Stimulated activated naive B cell treated with anti-CD40 and anti-IgM and Interleukin-4, amounts not matched to agents 10 μg/mL and 1 μg/mL and 100 μg/mL, for 72 hours (primary cell): Measurements from ENCODE around the gene MAP4K2.

Source experiments
- ATAC-seq, 2 donors: fragments of 150-1000 bp; cut with Tn5 transposase; replicated peaks; 2 replicates each; pipeline ENCODE4 v1.10.0; 2021; ENCODE audit warnings: moderate library complexity in 1 of 2
- DNase-seq: peaks from one replicate; pipeline ENCODE4 v3.0.0; 2021
- H3K27ac Mint-ChIP-seq: one replicate; pipeline ENCODE4 v1.8.0; 2022; ENCODE audit warnings: mild to moderate bottlenecking, mixed read lengths
- H3K27me3 Mint-ChIP-seq, 2 donors: one replicate each; pipeline ENCODE4 v1.8.0; 2022; ENCODE audit warnings: mixed read lengths in 2 of 2
- H3K36me3 Mint-ChIP-seq, 2 donors: one replicate each; pipeline ENCODE4 v1.8.0; 2022; ENCODE audit warnings: mixed read lengths in 2 of 2, mild to moderate bottlenecking in 1 of 2
- H3K4me1 Mint-ChIP-seq, 2 donors: one replicate each; pipeline ENCODE4 v1.8.0; 2022; ENCODE audit warnings: mixed read lengths in 2 of 2, mild to moderate bottlenecking in 1 of 2
- H3K4me3 Mint-ChIP-seq, 2 donors: one replicate each; pipeline ENCODE4 v1.8.0; 2022; ENCODE audit warnings: mild to moderate bottlenecking in 2 of 2, mixed read lengths in 2 of 2, moderate library complexity in 1 of 2
- H3K9me3 Mint-ChIP-seq, 2 donors: one replicate each; pipeline ENCODE4 v1.8.0; 2022; ENCODE audit warnings: mixed read lengths in 2 of 2, mild to moderate bottlenecking in 1 of 2

MAP4K2 gene

GRCh38 chr11:64810271-64810890, 7.4 kb upstream of the MAP4K2 start, which contains the start of gene MEN1:
MEN1 (minus strand) TSS chr11:64810551; CDS start chr11:64810109, 442 bp downstream.
- Mint-ChIP-seq H3K4me3 (peak within 1 kb of the TSS; percentile 95 to 99), H3K9me3 (no peaks in the 10 kb centered on the region), H3K36me3 (peaks cover 25% of the 10 kb centered on the region in 2 donors), H3K27me3 (no peaks in the 10 kb centered on the region), H3K27ac (peak within 1 kb of the TSS; percentile 98), H3K4me1 (peaks cover 36 to 50% of the 10 kb centered on the region in 2 donors)
- peak; percentile 87 for DNase-seq
- peak; percentile 81 to 87 for ATAC-seq

DNA sequence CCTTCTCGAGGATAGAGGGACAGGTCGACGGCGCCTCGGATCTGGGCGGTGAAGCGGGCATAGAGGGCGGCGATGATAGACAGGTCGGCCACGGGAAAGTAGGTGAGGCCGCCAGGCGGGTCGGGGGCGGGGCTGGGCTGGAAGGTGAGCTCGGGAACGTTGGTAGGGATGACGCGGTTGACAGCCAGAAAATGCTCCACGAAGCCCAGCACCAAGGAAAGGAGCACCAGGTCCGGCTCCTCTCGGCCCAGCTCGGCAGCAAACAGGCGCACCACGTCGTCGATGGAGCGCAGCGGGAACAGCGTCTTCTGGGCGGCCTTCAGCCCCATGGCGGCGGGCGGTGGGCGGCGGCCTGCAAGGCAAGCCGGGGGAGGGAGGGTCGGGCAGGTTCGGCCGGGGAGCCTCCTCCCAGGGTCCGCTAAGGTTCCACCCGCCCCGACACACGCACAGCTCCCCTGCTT, 6.8 kb upstream of the MAP4K2 start:
- Mint-ChIP-seq H3K4me1 (peaks cover 32 to 48% of the 10 kb centered on the region in 2 donors), H3K9me3 (no peaks in the 10 kb centered on the region), H3K27me3 (no peaks in the 10 kb centered on the region), H3K36me3 (peaks cover 25 to 28% of the 10 kb centered on the region in 2 donors), H3K27ac (peak overlapping the region; percentile 98), H3K4me3 (peak overlapping the region; percentile 95 to 99)
- DNase-seq (no peak), ATAC-seq (peak; percentile 16 to 24)

GRCh38 chr11:64805481-64805880, 2.5 kb upstream of the MAP4K2 start:
- Mint-ChIP-seq H3K4me1 (peaks cover 42 to 59% of the 10 kb centered on the region in 2 donors), H3K27me3 (no peaks in the 10 kb centered on the region), H3K36me3 (peaks cover 42 to 44% of the 10 kb centered on the region in 2 donors), H3K9me3 (no peaks in the 10 kb centered on the region), H3K27ac (no peak overlapping the region), H3K4me3 (no peak overlapping the region)
- DNase-seq (no peak), ATAC-seq (no peak)

GRCh38 chr11:64804346-64805210, 1.6 kb upstream of the MAP4K2 start:
- peak overlapping the region in 1 of 2 donors; percentile 87 for H3K4me3 Mint-ChIP-seq
- no peak overlapping the region for H3K27ac Mint-ChIP-seq
- no peaks in the 10 kb centered on the region for H3K27me3 Mint-ChIP-seq
- ATAC-seq (no peak), DNase-seq (no peak)
- H3K36me3 Mint-ChIP-seq: peaks cover 44 to 46% of the 10 kb centered on the region in 2 donors
- H3K4me1 Mint-ChIP-seq: peaks cover 46 to 59% of the 10 kb centered on the region in 2 donors
- H3K9me3 Mint-ChIP-seq: no peaks in the 10 kb centered on the region

DNA sequence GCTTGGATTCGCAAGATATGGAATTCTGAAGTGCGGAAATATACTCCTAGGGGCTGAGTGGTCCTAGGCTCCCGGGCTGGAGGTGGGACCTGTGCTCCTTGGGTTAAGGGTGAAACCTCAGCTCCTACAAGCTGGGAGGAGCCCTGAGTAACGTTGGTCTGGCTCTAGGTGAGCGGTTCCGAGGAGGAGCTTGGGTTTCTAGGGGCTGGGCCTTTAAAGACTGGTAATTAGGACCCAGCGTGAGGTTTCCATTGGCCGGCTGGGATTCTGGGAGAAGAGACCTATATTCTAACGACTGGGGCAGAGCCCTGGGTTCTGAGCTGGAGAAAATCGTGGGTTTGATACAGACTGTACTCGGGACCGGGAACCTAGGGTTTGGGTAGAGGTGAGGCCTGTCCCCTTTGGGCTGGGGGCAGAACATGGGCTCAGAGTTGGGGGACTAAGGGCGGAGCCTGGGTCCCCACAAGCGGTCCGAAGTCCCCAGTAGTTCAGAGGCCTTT, 882 bp upstream of the MAP4K2 start:
- peaks cover 47 to 51% of the 10 kb centered on the region in 2 donors for H3K36me3 Mint-ChIP-seq
- no peak for DNase-seq
- H3K27ac Mint-ChIP-seq: peak overlapping the region; percentile 89
- ATAC-seq: no peak
- H3K27me3 Mint-ChIP-seq: no peaks in the 10 kb centered on the region
- peaks cover 45 to 59% of the 10 kb centered on the region in 2 donors for H3K4me1 Mint-ChIP-seq
- peak overlapping the region; percentile 87 to 93 for H3K4me3 Mint-ChIP-seq
- no peaks in the 10 kb centered on the region for H3K9me3 Mint-ChIP-seq

DNA sequence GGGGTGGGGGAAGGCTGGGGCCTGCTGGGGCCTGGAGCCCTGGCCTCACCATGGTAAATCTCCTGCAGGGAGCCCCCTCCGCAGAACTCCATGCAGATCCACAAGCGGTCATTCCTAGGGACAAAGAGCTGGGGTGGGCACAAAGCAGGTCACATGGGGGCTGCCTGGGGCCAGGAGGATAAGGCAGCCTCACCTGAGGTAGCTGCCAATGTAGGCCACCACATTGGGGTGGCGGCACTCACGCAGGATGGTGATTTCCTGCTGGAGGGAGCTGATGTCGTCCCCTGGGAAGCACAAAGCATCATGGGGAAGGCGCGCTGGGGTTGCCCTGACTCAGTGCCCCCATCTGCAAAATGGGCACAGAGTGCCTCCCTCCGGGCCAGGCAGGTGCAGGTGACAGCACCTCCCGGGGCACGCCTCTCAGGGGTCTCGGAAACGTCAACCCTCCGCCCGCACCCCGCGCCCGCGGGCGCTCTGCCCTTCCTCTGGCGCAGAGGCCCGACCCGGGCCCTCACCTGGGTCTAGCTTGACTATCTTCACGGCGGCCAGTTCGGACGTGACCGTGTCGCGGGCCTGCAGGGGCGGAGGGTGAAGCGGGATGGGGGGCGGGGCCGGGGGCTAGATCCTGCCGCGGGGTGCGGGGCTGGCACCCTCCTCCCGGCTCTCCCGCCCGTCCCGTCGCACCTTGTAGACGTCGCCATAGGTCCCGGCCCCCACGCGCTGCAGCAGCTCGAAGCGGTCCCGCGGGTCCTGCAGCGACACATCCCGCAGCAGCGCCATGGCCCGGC, 450 bp downstream of the MAP4K2 start:
- H3K4me1 Mint-ChIP-seq: peaks cover 49 to 52% of the 10 kb centered on the region in 2 donors
- peak; percentile 53 for DNase-seq
- no peaks in the 10 kb centered on the region for H3K27me3 Mint-ChIP-seq
- no peaks in the 10 kb centered on the region for H3K9me3 Mint-ChIP-seq
- H3K27ac Mint-ChIP-seq: peak overlapping the region; percentile 90
- H3K36me3 Mint-ChIP-seq: peaks cover 47 to 51% of the 10 kb centered on the region in 2 donors
- ATAC-seq: peak; percentile 37 to 45
- peak overlapping the region; percentile 83 to 87 for H3K4me3 Mint-ChIP-seq

GRCh38 chr11:64801561-64802369, 1.2 kb downstream of the MAP4K2 start:
- Mint-ChIP-seq H3K27me3 (no peaks in the 10 kb centered on the region), H3K36me3 (peaks cover 46 to 52% of the 10 kb centered on the region in 2 donors), H3K9me3 (no peaks in the 10 kb centered on the region), H3K4me3 (peak overlapping the region; percentile 83 to 87), H3K27ac (peak overlapping the region; percentile 90), H3K4me1 (peaks cover 43 to 55% of the 10 kb centered on the region in 2 donors)
- ATAC-seq (no peak), DNase-seq (no peak)

DNA sequence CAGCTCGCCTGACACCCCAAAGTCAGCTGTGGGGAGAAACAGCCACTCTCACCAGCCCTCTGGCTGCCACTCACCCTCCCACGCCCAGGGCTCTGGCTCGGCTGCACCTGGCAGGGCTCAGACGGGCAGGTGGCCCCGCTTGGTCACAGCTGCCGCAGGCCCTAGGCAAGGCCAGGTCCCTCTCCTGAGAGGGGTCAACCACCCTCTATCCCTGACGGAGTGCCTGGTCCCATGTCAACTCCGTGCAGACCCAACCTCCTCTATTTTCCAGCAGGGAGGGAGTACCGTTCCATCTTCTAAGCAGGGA, 1.9 kb downstream of the MAP4K2 start:
- Mint-ChIP-seq H3K36me3 (peaks cover 48 to 54% of the 10 kb centered on the region in 2 donors), H3K4me1 (peaks cover 44 to 62% of the 10 kb centered on the region in 2 donors)

GRCh38 chr11:64800303-64801157, 2.5 kb downstream of the MAP4K2 start:
- Mint-ChIP-seq H3K27me3 (no peaks in the 10 kb centered on the region), H3K4me3 (peak overlapping the region; percentile 83 to 87), H3K4me1 (peaks cover 47 to 63% of the 10 kb centered on the region in 2 donors), H3K27ac (peak overlapping the region; percentile 91), H3K36me3 (peaks cover 47 to 54% of the 10 kb centered on the region in 2 donors), H3K9me3 (no peaks in the 10 kb centered on the region)
- ATAC-seq (no peak), DNase-seq (no peak)

More for the DNA sequence above, 1.9 kb downstream of the MAP4K2 start:
- H3K4me3 Mint-ChIP-seq: peak overlapping the region; percentile 83 to 87
- peak overlapping the region; percentile 90 for H3K27ac Mint-ChIP-seq
- H3K27me3 Mint-ChIP-seq: no peaks in the 10 kb centered on the region
- H3K9me3 Mint-ChIP-seq: no peaks in the 10 kb centered on the region
- DNase-seq (no peak), ATAC-seq (peak; percentile 20 to 26)

DNA sequence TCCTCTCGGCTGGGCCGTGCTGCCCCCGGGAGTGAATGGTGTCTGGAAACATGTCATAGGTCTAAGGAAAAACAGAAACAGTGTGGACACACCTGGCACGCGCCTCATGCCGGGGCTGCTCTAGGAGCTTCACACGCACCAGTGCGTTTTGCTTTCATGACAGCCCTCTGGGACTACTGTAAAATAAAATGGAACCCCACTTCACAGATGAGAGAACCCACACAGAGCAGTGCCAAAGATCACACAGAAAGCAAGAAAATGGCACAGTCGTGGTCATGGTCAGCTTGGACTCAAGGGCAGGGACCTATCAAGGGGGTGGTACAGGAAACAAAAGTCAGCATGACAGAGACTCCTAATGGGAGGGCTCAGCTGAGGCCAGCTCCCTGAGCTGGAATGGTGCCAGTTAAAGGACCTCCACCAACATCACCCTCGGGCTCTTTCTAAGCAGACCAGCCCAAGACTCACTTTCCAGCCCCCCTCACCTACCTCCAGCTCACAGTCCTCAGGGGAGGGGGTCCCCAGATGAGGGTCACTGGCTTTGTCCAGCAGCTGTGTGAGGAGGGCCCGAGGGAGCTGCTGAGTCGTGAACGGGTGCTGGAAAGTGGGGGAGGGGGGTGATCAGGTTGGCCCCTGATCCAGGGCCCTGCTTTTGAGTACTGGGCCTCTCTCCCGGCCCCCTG, 3.3 kb downstream of the MAP4K2 start:
- peak; percentile 46 for DNase-seq

DNA sequence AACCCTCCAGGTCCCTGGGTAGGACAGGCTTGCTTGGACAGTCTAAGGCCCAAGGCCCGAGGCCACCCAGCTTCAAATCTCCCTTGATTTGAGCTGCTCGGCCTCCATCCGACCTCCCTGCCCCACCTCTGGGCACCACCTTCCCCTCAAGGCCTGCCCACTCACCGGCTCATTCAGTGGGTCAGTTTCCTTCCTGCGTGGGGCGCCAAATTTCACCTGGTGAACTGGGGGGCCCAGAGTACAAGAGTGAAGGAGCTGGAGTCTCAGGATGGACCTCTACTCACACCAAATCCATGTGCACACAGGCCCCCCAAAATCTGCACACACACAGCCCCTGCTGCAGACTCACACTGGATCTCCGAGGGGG, 3.8 kb downstream of the MAP4K2 start:
- Mint-ChIP-seq H3K27me3 (no peaks in the 10 kb centered on the region), H3K9me3 (no peaks in the 10 kb centered on the region), H3K27ac (peak overlapping the region; percentile 91), H3K4me1 (peaks cover 54 to 73% of the 10 kb centered on the region in 2 donors), H3K4me3 (peak overlapping the region; percentile 65 to 87), H3K36me3 (peaks cover 53 to 57% of the 10 kb centered on the region in 2 donors)
- ATAC-seq: no peak
- DNase-seq: no peak

More for the DNA sequence above, 3.3 kb downstream of the MAP4K2 start:
- H3K4me3 Mint-ChIP-seq: peak overlapping the region; percentile 65 to 87
- peaks cover 47 to 53% of the 10 kb centered on the region in 2 donors for H3K36me3 Mint-ChIP-seq
- peak overlapping the region; percentile 91 for H3K27ac Mint-ChIP-seq
- H3K9me3 Mint-ChIP-seq: no peaks in the 10 kb centered on the region
- peak; percentile 64 for ATAC-seq
- H3K4me1 Mint-ChIP-seq: peaks cover 50 to 68% of the 10 kb centered on the region in 2 donors
- no peaks in the 10 kb centered on the region for H3K27me3 Mint-ChIP-seq
